ENCODE measurements around the gene EGFL8.

EGFL8 gene

GRCh38 chr6:32167761-32168262 lies 3.4 kb downstream of the EGFL8 start:
- ATAC-seq (ENCODE audit: low read depth) (no peak), DNase-seq (ENCODE audit: low spot score) (no peak)
- Histone ChIP-seq H3K27ac (ENCODE audit: poor library complexity, severe bottlenecking) (no peak overlapping the region), H3K9me3 (ENCODE audit: severe bottlenecking) (no peaks in the 10 kb centered on the region), H3K36me3 (ENCODE audit: low read depth) (peaks cover 44% of the 10 kb centered on the region), H3K4me3 (ENCODE audit: severe bottlenecking) (no peak overlapping the region), H3K4me1 (ENCODE audit: insufficient read depth, poor library complexity, severe bottlenecking) (no peaks in the 10 kb centered on the region), H3K27me3 (ENCODE audit: insufficient read depth, poor library complexity, severe bottlenecking) (no peaks in the 10 kb centered on the region)
- TF ChIP-seq CTCF (IDR thresholded peaks at IDR 0.05; ENCODE audit: poor library complexity, severe bottlenecking) = no peak

DNA sequence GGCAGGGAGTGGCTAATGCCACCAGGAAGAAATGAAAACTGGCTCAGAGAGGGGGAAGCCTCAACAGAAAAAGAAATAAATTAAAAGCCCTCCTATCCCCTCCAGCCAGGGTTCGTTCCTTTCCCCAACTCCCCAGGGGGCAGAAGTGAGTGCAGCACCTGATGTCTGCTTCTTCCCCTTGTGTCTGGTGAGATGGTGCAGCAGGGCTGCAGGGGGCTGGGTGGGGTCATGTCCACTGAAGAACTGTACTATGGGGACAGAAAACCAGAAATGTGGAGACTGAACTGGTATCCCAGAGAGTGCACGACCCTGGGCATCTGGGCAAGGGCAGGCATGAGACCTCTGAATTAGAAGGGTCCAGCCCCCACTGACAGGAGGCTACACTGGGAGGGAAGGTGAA lies 4.0 kb downstream of the EGFL8 start:
- peaks cover 43% of the 10 kb centered on the region for H3K36me3 ChIP-seq (ENCODE audit: low read depth)
- no peak for TF ChIP-seq CTCF (IDR thresholded peaks at IDR 0.05; ENCODE audit: poor library complexity, severe bottlenecking)
- no peaks in the 10 kb centered on the region for H3K27me3 ChIP-seq (ENCODE audit: insufficient read depth, poor library complexity, severe bottlenecking)
- H3K9me3 ChIP-seq (ENCODE audit: severe bottlenecking) = no peaks in the 10 kb centered on the region
- no peak overlapping the region for H3K27ac ChIP-seq (ENCODE audit: poor library complexity, severe bottlenecking)
- ATAC-seq (ENCODE audit: low read depth) (no peak), DNase-seq (ENCODE audit: low spot score) (no peak)
- no peaks in the 10 kb centered on the region for H3K4me1 ChIP-seq (ENCODE audit: insufficient read depth, poor library complexity, severe bottlenecking)
- no peak overlapping the region for H3K4me3 ChIP-seq (ENCODE audit: severe bottlenecking)

GRCh38 chr6:32168807-32169591 lies 4.6 kb downstream of the EGFL8 start:
- Histone ChIP-seq H3K4me3 (ENCODE audit: severe bottlenecking) (no peak overlapping the region), H3K4me1 (ENCODE audit: insufficient read depth, poor library complexity, severe bottlenecking) (no peaks in the 10 kb centered on the region), H3K9me3 (ENCODE audit: severe bottlenecking) (no peaks in the 10 kb centered on the region), H3K36me3 (ENCODE audit: low read depth) (peaks cover 40% of the 10 kb centered on the region), H3K27ac (ENCODE audit: poor library complexity, severe bottlenecking) (no peak overlapping the region), H3K27me3 (ENCODE audit: insufficient read depth, poor library complexity, severe bottlenecking) (no peaks in the 10 kb centered on the region)
- no peak for DNase-seq (ENCODE audit: low spot score)
- peak; percentile 20; the same call in 2 of the 3 replicates for ATAC-seq (ENCODE audit: low read depth)
- TF ChIP-seq CTCF (IDR thresholded peaks at IDR 0.05; ENCODE audit: poor library complexity, severe bottlenecking) = no peak

DNA sequence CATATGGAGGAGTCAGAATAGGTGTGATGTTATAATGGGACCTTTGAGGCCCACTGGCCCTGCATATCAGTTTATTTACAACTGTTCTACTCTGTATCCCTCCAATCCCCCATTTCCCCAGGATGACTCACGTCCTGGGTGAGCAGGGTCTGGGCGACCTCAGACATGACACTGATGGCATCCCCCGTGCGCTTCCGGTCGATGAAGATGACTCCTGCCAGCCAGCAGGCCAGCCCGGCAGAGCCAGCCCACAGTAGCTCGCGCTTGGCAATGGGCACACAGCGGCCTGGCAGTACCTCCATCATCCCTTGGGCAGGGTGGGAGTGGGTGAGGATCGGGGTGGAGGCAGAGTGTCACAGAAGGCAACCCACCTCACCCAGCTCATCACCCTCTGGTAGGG lies 5.9 kb downstream of the EGFL8 start:
- H3K36me3 ChIP-seq (ENCODE audit: low read depth) = peaks cover 40% of the 10 kb centered on the region
- no peak overlapping the region for H3K4me3 ChIP-seq (ENCODE audit: severe bottlenecking)
- no peaks in the 10 kb centered on the region for H3K4me1 ChIP-seq (ENCODE audit: insufficient read depth, poor library complexity, severe bottlenecking)

More for the DNA sequence above, 5.9 kb downstream of the EGFL8 start:
- Histone ChIP-seq H3K27me3 (ENCODE audit: insufficient read depth, poor library complexity, severe bottlenecking) (no peaks in the 10 kb centered on the region), H3K9me3 (ENCODE audit: severe bottlenecking) (no peaks in the 10 kb centered on the region), H3K27ac (ENCODE audit: poor library complexity, severe bottlenecking) (no peak overlapping the region)
- ATAC-seq (ENCODE audit: low read depth) (no peak), DNase-seq (ENCODE audit: low spot score) (no peak)
- TF ChIP-seq CTCF (IDR thresholded peaks at IDR 0.05; ENCODE audit: poor library complexity, severe bottlenecking) = no peak

All from RWPE2 (cell line).